SK-N-SH treated with all-trans-retinoic acid at 6 μM for 48 hours (cell line): ENCODE results near the gene GPX1.
"Not testable (repeated sequence)": the region's sequence is repeated elsewhere in the genome, so short reads cannot be mapped to it uniquely, and the experiment has no call there.

ENCODE experiments used
- ATAC-seq: fragments of 200-7000 bp; cut with Tn5 transposase; 3 replicates; pipeline ENCODE4 v1.9.1; 2020; ENCODE audit warnings: mild to moderate bottlenecking, moderate library complexity
- ARNTL ChIP-seq: fragments of 450-650 bp; formaldehyde crosslinking; IDR thresholded peaks from 2 replicates; pipeline ENCODE4 v1.5.0; 2020; ENCODE audit warnings: low read depth, mild to moderate bottlenecking, moderate library complexity, borderline replicate concordance
- BACH2 ChIP-seq: fragments of 250-450 bp; sonication (Bioruptor Pico); IDR thresholded peaks from 2 replicates; pipeline ENCODE4 v1.9.0; 2021; ENCODE audit warnings: mild to moderate bottlenecking, borderline replicate concordance
- CREB5 ChIP-seq: fragments of 250-450 bp; sonication (Bioruptor Pico); IDR thresholded peaks from 2 replicates; pipeline ENCODE4 v1.5.1; 2020; ENCODE audit warnings: low read depth, mild to moderate bottlenecking, moderate library complexity
- CSDC2 ChIP-seq: fragments of 250-450 bp; sonication (Bioruptor Pico); IDR thresholded peaks from 2 replicates; pipeline ENCODE4 v1.5.0; 2020; ENCODE audit warnings: mild to moderate bottlenecking, moderate library complexity
- CSRNP3 ChIP-seq: fragments of 250-450 bp; sonication (Bioruptor Pico); IDR thresholded peaks from 2 replicates; pipeline ENCODE4 v1.5.1; 2021; ENCODE audit warnings: mild to moderate bottlenecking, moderate library complexity
- GLIS3 ChIP-seq: fragments of 250-450 bp; sonication (Bioruptor Pico); IDR thresholded peaks from 2 replicates; pipeline ENCODE4 v1.5.0; 2020; ENCODE audit warnings: mild to moderate bottlenecking, moderate library complexity
- ISL1 ChIP-seq: fragments of 250-450 bp; sonication (Bioruptor Pico); IDR thresholded peaks from 2 replicates; pipeline ENCODE4 v2.1.2; 2022; ENCODE audit warnings: mild to moderate bottlenecking, moderate library complexity
- OSR1 ChIP-seq: fragments of 250-450 bp; sonication (Bioruptor Pico); IDR thresholded peaks from 2 replicates; pipeline ENCODE4 v1.8.0; 2022; ENCODE audit warnings: moderate library complexity, mild to moderate bottlenecking, inconsistent platforms
- PATZ1 ChIP-seq: fragments of 250-450 bp; sonication (Bioruptor Pico); IDR thresholded peaks from 2 replicates; pipeline ENCODE4 v1.8.0; 2020; ENCODE audit warnings: mild to moderate bottlenecking, moderate library complexity, borderline replicate concordance
- PPARA ChIP-seq: fragments of 250-450 bp; sonication (Bioruptor Pico); IDR thresholded peaks from 2 replicates; pipeline ENCODE4 v1.5.0; 2020; ENCODE audit warnings: mild to moderate bottlenecking, borderline replicate concordance
- RARB ChIP-seq: fragments of 250-450 bp; sonication (Bioruptor Pico); IDR thresholded peaks from 2 replicates; pipeline ENCODE4 v1.8.0; 2021; ENCODE audit warnings: mild to moderate bottlenecking, moderate library complexity
- TOX ChIP-seq: fragments of 250-450 bp; sonication (Bioruptor Pico); IDR thresholded peaks from 2 replicates; pipeline ENCODE4 v1.8.0; 2021; ENCODE audit warnings: mild to moderate bottlenecking, moderate library complexity, borderline replicate concordance
- TSHZ2 ChIP-seq: fragments of 250-450 bp; sonication (Bioruptor Pico); IDR thresholded peaks from 2 replicates; pipeline ENCODE4 v1.5.0; 2020; ENCODE audit warnings: mild to moderate bottlenecking, moderate library complexity
- ZC3H10 ChIP-seq: fragments of 250-450 bp; sonication (Bioruptor Pico); IDR thresholded peaks from 2 replicates; pipeline ENCODE4 v1.5.1; 2021; ENCODE audit warnings: mild to moderate bottlenecking, moderate library complexity
- ZFP3 ChIP-seq: fragments of 250-450 bp; sonication (Bioruptor Pico); IDR thresholded peaks from 2 replicates; pipeline ENCODE4 v1.5.0; 2020; ENCODE audit warnings: mild to moderate bottlenecking, moderate library complexity
- ZFP30 ChIP-seq: fragments of 450-650 bp; formaldehyde crosslinking; IDR thresholded peaks from 2 replicates; pipeline ENCODE4 v1.5.0; 2022; ENCODE audit warnings: mild to moderate bottlenecking, moderate library complexity
- ZNF565 ChIP-seq: fragments of 450-650 bp; formaldehyde crosslinking; conservative IDR thresholded peaks from 2 replicates; pipeline ENCODE4 v1.5.0; 2020; ENCODE audit warnings: low read depth, mild to moderate bottlenecking, moderate library complexity
- ZNF70 ChIP-seq: fragments of 450-650 bp; formaldehyde crosslinking; IDR thresholded peaks from 2 replicates; pipeline ENCODE4 v1.5.0; 2020; ENCODE audit warnings: mild to moderate bottlenecking, moderate library complexity
- ZNF8 ChIP-seq: fragments of 450-650 bp; formaldehyde crosslinking; IDR thresholded peaks from 2 replicates; pipeline ENCODE4 v1.5.0; 2020; ENCODE audit warnings: mild to moderate bottlenecking, moderate library complexity

GPX1 gene

GRCh38 chr3:49352281-49352680 is 5.9 kb downstream of the GPX1 start:
- TF ChIP-seq PPARA (CRISPR knock-in tag) (no peak), TOX (CRISPR knock-in tag) (no peak), OSR1 (CRISPR knock-in tag) (no peak), ZFP3 (CRISPR knock-in tag) (no peak), ZFP30 (CRISPR knock-in tag) (no peak), ZNF8 (no peak), CREB5 (CRISPR knock-in tag) (no peak), ZC3H10 (CRISPR knock-in tag) (no peak), TSHZ2 (CRISPR knock-in tag) (no peak), ARNTL (no peak), RARB (CRISPR knock-in tag) (no peak), ISL1 (CRISPR knock-in tag) (no peak), ZNF565 (CRISPR knock-in tag) (no peak), ZNF70 (CRISPR knock-in tag) (no peak), GLIS3 (no peak), CSDC2 (CRISPR knock-in tag) (no peak)
- ATAC-seq: peak; percentile 15

- peak; percentile 67 for ATAC-seq
- TF ChIP-seq ISL1 (CRISPR knock-in tag) (no peak), PPARA (CRISPR knock-in tag) (no peak), ZNF565 (CRISPR knock-in tag) (no peak), GLIS3 (no peak), ZFP30 (CRISPR knock-in tag) (no peak), BACH2 (CRISPR knock-in tag) (no peak)
- TF ChIP-seq, all 23 proteins: peak for 0
Observed at GRCh38 chr3:49351521-49352011, 6.6 kb downstream of the GPX1 start.

GRCh38 chr3:49349348-49350114 is 8.6 kb downstream of the GPX1 start:
- TF ChIP-seq CSDC2 (CRISPR knock-in tag) (no peak), ZFP3 (CRISPR knock-in tag) (no peak), PPARA (CRISPR knock-in tag) (no peak), BACH2 (CRISPR knock-in tag) (no peak), CREB5 (CRISPR knock-in tag) (no peak), TOX (CRISPR knock-in tag) (no peak), CSRNP3 (CRISPR knock-in tag) (no peak)
- ATAC-seq: no peak

GRCh38 chr3:49348361-49348760 is 9.8 kb downstream of the GPX1 start:
- ATAC-seq: not testable (repeated sequence)

GRCh38 chr3:49346797-49347251 is 11.3 kb downstream of the GPX1 start:
- ATAC-seq: peak; percentile 33; the same call in 2 of the 3 replicates
- TF ChIP-seq ARNTL: no peak
- TF ChIP-seq ZNF8: no peak
- TF ChIP-seq PATZ1: no peak
- TF ChIP-seq ZNF565 (CRISPR knock-in tag): no peak
- TF ChIP-seq TSHZ2 (CRISPR knock-in tag): no peak
- TF ChIP-seq ZNF70 (CRISPR knock-in tag): no peak
- no peak for TF ChIP-seq TOX (CRISPR knock-in tag)
- no peak for TF ChIP-seq ZC3H10 (CRISPR knock-in tag)
